ENCODE data around the gene UQCC5.

DNA sequence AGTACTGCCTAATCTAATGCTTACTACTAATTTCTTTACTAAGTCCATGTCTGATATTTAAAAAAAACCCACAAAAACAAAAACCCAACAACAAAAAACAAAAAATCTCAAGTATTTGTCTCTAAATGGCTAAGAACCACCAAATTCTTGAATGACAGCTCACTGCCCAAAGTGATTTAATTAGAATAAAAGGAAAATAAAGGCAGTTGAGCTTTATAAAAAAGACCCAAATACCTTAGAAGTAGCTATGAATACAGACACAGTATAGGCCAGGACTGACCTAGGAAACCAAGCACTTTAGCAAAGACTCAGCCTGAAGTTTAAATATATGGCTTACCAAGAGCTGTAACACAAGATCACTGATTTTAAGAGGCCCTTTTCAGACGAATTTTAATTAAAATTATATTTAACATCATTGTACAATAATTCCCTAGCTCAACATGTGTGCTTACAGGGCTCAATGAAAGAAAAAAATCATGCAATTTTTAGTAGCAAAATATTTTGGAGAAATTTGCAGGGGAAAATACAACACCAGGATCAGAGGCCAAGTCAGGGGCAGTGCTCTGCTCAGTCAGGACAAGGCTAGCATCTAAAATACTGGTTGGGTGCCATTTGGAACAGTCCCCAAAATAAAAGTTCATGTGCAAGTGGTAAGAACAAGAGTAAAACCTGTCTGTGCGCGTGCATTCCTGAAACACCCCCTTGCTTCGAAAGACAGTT is 24.8 kb downstream of the UQCC5 start:
- no peak for TF ChIP-seq POLR2A (IDR thresholded peaks at IDR 0.05)
- no peak for TF ChIP-seq CTCF (IDR thresholded peaks at IDR 0.05)

Data from stomach (tissue), 4 donors.